AG10803 (cell line): ENCODE measurements around the gene ACAT2.
A peak's percentile ranks its signal among the peaks of the same experiment; 100 is the strongest.
"Not testable (repeated sequence)": the region's sequence is repeated elsewhere in the genome, so short reads cannot be mapped to it uniquely, and the experiment has no call there.

Experiments
- DNase-seq: peaks from one replicate; pipeline ENCODE4 v3.0.0; 2010; ENCODE audit warnings: low read depth
- H3K4me3 ChIP-seq: 2 replicates; pipeline ENCODE4 v1.5.1; 2011; ENCODE audit warnings: mild to moderate bottlenecking, low read length, control low read depth
- TF ChIP-seq, protein P1 (sequence below): conservative IDR thresholded peaks from 2 replicates; pipeline ENCODE4 v1.5.1; 2011; ENCODE audit warnings: mild to moderate bottlenecking, low read length, control low read depth, inconsistent platforms

Gene ACAT2

DNA sequence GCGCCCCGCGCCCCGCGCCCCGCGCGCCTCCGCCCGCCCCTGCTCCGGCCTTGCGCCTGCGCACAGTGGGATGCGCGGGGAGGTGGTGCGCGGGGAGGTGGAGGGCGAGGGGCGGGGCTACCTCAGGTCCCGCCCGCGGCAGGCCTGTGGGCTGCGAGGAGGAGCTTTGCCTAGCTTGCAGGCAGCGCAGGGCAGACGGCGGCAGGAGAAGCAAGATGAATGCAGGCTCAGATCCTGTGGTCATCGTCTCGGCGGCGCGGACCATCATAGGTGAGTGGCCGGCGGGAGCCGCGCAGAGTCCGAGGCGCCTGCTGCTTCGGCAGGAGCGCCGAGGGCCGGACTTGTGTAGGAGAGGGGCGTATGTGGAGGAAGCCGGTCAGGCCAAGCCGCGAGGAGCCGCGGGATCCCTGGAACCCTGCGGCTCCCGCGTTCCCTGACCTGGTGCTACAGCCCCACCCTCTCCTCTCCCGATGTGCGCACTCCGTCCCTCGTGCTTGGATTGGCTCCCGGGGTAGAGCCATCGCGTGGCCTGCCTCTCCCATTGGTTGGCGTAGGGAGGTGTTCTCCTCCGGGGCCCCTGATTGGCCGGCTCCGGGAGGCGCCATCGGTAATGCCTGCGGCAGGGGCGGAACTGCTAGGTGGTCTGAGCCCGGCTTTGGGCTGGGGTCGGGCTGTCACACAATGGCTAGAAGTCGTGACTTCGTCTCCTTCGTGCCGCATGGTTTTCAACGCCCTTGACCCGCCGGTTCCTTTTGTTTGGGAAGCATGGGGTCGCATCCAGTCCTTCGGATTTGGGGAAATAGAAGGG, at the start of gene ACAT2:
Gene ACAT2 (plus strand): TSS at position 173 of the 808 bp plus-strand sequence. CDS start 43 bp downstream, at position 216.
- TF ChIP-seq, protein P1, sequence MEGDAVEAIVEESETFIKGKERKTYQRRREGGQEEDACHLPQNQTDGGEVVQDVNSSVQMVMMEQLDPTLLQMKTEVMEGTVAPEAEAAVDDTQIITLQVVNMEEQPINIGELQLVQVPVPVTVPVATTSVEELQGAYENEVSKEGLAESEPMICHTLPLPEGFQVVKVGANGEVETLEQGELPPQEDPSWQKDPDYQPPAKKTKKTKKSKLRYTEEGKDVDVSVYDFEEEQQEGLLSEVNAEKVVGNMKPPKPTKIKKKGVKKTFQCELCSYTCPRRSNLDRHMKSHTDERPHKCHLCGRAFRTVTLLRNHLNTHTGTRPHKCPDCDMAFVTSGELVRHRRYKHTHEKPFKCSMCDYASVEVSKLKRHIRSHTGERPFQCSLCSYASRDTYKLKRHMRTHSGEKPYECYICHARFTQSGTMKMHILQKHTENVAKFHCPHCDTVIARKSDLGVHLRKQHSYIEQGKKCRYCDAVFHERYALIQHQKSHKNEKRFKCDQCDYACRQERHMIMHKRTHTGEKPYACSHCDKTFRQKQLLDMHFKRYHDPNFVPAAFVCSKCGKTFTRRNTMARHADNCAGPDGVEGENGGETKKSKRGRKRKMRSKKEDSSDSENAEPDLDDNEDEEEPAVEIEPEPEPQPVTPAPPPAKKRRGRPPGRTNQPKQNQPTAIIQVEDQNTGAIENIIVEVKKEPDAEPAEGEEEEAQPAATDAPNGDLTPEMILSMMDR: no peak
- peak within 1 kb of the TSS; percentile 87 for H3K4me3 ChIP-seq
- DNase-seq: peak; percentile 91

DNA sequence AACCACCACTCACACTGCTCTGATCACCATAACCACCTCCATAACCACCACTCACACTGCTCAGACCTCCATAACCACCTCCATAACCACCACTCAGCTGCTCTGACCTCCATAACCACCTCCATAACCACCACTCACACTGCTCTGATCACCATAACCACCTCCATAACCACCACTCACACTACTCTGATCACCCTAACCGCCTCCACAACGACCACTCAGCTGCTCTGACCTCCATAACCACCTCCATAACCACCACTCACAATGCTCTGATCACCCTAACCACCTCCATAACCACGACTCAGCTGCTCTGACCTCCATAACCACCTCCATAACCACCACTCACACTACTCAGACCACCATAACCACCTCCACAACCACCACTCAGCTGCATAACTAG, 49.5 kb upstream of the ACAT2 start:
- DNase-seq, H3K4me3 ChIP-seq: not testable (repeated sequence)

DNA sequence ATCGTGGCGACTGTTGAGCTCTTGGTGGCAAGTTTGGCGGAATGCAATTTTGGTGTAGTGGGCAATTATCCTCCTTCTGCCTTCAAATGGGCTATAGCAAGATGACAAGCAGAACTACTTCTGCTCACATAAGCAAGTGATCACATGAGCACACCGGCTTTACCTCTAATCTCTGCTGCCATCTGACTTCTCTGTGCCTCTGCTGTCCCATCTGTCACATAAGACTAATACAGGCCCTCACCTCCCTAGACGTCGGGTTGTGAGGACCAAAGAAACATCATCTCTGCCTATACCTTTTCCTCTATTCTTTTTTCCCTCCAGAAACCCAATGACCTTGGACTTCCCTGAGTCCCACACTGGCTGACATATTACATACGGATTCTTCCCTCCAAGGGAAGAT, 47.9 kb upstream of the ACAT2 start:
- no peak for DNase-seq
- H3K4me3 ChIP-seq: no peak overlapping the region
- TF ChIP-seq, protein P1: no peak

DNA sequence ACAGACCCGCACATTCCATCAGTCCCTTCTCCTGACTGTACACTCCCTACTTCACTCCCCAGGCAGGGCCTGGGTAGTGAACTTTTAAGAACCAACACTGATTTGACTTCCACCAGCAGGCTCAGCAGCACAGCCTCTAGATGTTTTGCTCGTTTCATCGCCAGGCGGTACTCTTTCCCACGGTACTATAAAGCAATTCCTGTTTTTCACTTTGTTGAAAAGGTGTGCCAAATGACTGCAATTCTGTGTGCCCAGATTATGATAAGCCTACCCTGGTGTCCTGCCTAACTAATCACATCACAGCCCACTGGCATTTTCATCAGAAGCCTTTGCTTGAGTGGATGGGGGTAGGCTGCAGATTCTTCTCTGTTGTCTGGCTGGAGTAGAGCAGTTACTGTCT, 47.4 kb upstream of the ACAT2 start:
- no peak overlapping the region for H3K4me3 ChIP-seq
- TF ChIP-seq, protein P1: no peak
- DNase-seq: no peak

DNA sequence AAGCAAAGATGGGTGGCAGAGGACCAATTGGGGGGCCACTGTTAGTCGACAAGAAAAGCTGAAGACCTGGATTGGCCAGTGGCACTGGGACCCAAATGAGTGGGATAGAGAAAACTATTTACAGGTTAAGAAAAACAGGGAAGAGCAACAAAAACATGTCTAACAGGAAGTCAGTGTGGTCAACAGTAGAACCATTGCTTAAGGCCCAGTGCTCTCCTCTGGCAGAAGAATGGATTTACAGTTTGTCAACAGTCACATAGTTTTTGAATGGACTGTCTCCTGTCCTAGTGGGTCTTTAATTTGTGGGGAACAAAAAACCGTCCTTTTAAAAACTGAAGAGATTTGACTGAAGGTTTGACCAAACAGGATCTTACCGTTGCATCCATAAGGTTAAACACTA, 46.7 kb upstream of the ACAT2 start:
- DNase-seq: no peak
- H3K4me3 ChIP-seq: no peak overlapping the region
- TF ChIP-seq, protein P1: no peak

DNA sequence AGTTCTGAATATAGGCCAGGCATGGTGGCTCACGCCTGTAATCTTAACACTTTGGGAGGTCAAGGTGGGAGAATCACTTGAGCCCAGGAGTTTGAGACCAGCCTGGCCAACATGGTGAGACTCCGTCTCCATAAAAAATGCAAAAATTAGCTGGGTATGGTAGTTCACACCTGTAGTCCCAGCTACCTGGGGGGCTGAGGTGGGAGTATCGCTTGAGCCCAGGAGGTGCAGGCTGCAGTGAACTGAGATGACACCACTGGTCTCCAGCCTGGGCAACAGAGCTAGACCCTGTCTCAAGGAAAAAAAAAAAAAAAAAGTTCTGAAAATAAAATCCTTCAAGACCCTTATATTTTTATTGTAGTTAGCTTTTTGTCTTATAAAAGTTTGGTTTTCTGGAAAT, 46.2 kb upstream of the ACAT2 start:
- H3K4me3 ChIP-seq: no peak overlapping the region
- DNase-seq: no peak
- TF ChIP-seq, protein P1: no peak

DNA sequence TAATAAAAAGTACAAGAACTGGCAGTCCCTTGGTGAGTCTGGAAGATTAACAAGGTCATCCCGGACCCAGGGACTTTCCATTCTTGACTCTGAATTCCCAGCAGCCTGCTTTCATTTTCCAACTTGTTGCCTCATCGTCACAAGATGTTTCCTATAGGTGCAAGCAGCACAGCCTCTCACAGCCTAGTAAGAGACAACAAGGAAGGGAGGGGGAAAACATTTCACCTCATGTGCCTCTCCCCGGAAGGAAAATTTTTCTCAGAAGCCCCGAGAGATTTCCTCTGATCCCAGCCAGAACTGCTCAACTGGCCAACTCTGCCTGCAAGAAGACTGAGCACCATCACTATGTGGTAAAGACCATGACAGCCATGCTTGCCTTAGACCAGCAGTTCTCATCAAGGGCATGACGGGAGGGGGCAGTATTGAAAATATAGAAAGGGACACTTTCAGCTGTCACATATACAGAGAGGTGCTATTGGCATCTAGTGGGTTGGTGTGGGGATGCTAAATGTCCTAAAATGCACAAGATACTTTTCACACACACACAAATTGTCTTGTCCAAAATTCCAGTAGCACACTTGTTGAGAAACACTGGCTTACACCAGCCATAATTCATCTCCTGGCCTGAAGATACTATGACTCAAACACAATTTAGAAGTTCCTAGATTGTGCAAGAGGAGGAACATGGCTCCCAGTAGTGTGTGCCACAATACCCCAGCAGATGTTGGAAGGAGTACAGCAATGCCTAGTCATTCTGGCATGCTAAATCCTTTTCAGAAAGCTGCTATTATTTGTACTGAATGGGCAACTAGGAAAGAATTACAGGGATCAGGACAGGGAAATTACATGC, 45.4 kb upstream of the ACAT2 start:
- peak; percentile 99 for DNase-seq
- TF ChIP-seq, protein P1: peak; percentile 28
- H3K4me3 ChIP-seq: peak overlapping the region; percentile 32
